WTC11 (cell line): ENCODE results near the gene PCSK2. TPM values are rescaled to one million over a fixed set of nuclear protein-coding genes. Genes with fewer than 3 reads are reported as not detected.

ENCODE experiments used
- ATAC-seq: fragments of 200-7000 bp; cut with Tn5 transposase; 2 replicates; pipeline ENCODE4 v1.10.0; 2021; ENCODE audit warnings: mild to moderate bottlenecking, moderate library complexity
- CTCF ChIA-PET: fragments of 300-600 bp; sonication (Branson Sonifier 250); formaldehyde crosslinking; loops from one replicate; lab custom pipeline; 2021; ENCODE audit warnings: antibody characterized with exemption; lab: Charles Lee
- POLR2A ChIA-PET: fragments of 350-600 bp; sonication (Branson Sonifier 250); formaldehyde crosslinking; loops from one replicate; lab custom pipeline; 2021; ENCODE audit warnings: antibody characterized with exemption; lab: Charles Lee
- DNase-seq: peaks from one replicate; pipeline ENCODE4 v3.0.0; 2021; ENCODE audit warnings: low spot score
- H3K27ac Mint-ChIP-seq: 2 replicates; pipeline ENCODE4 v1.8.0; 2021; ENCODE audit warnings: mixed read lengths
- H3K27me3 Mint-ChIP-seq: 2 replicates; pipeline ENCODE4 v1.8.0; 2021; ENCODE audit warnings: low read depth, mild to moderate bottlenecking, moderate library complexity, mixed read lengths
- H3K36me3 Mint-ChIP-seq: 2 replicates; pipeline ENCODE4 v1.8.0; 2021; ENCODE audit warnings: mixed read lengths
- H3K4me1 Mint-ChIP-seq: 2 replicates; pipeline ENCODE4 v1.8.0; 2022; ENCODE audit warnings: mixed read lengths
- H3K4me3 Mint-ChIP-seq: 2 replicates; pipeline ENCODE4 v1.8.0; 2021; ENCODE audit warnings: mild to moderate bottlenecking, moderate library complexity, mixed read lengths
- H3K9me3 Mint-ChIP-seq: 2 replicates; pipeline ENCODE4 v1.8.0; 2021; ENCODE audit warnings: mixed read lengths
- CBFB ChIP-seq: sonication (generic); formaldehyde crosslinking; IDR thresholded peaks from 2 replicates; pipeline ENCODE4 v1.8.1; 2022; ENCODE audit warnings: mild to moderate bottlenecking, low read depth, missing genetic modification reagents
- E2F5 ChIP-seq: sonication (generic); formaldehyde crosslinking; IDR thresholded peaks from 2 replicates; pipeline ENCODE4 v1.8.1; 2022; ENCODE audit warnings: mild to moderate bottlenecking, moderate library complexity, missing genetic modification reagents
- IRF2 ChIP-seq: sonication (generic); formaldehyde crosslinking; IDR thresholded peaks from 2 replicates; pipeline ENCODE4 v1.8.0; 2022; ENCODE audit warnings: low read depth, missing genetic modification reagents, borderline replicate concordance
- MLX ChIP-seq: sonication (generic); formaldehyde crosslinking; IDR thresholded peaks from 2 replicates; pipeline ENCODE4 v1.8.1; 2023; ENCODE audit warnings: mild to moderate bottlenecking, missing genetic modification reagents, moderate library complexity
- NR3C1 ChIP-seq: sonication (generic); formaldehyde crosslinking; conservative IDR thresholded peaks from 2 replicates; pipeline ENCODE4 v1.8.1; 2023; ENCODE audit warnings: low read depth, mild to moderate bottlenecking, missing genetic modification reagents
- TCF7 ChIP-seq: sonication (generic); formaldehyde crosslinking; IDR thresholded peaks from 2 replicates; pipeline ENCODE4 v1.8.0; 2022; ENCODE audit warnings: mild to moderate bottlenecking, low read depth, missing genetic modification reagents, moderate library complexity
- TP53 ChIP-seq: sonication (generic); formaldehyde crosslinking; IDR thresholded peaks from 2 replicates; pipeline ENCODE4 v1.8.1; 2023; ENCODE audit warnings: mild to moderate bottlenecking, missing genetic modification reagents
- ZNF317 ChIP-seq: sonication (generic); formaldehyde crosslinking; IDR thresholded peaks from 2 replicates; pipeline ENCODE4 v1.8.1; 2023; ENCODE audit warnings: low read depth, mild to moderate bottlenecking, moderate library complexity, missing genetic modification reagents, borderline replicate concordance
- total RNA-seq: library from RNA; stranded (reverse); gene quantifications from 3 replicates; pipeline ENCODE4 v1.2.3, GENCODE V29; 2021
- TF ChIP-seq, protein P1 (sequence below): sonication (generic); formaldehyde crosslinking; IDR thresholded peaks from 2 replicates; pipeline ENCODE4 v1.8.1; 2022; ENCODE audit warnings: low read depth, missing genetic modification reagents, borderline replicate concordance
- TF ChIP-seq, protein P2 (sequence below): fragments of 200-600 bp; IDR thresholded peaks from 2 replicates; pipeline ENCODE4 v1.8.0; 2022; ENCODE audit warnings: antibody characterized with exemption
- TF ChIP-seq, protein P3 (sequence below): sonication (generic); formaldehyde crosslinking; IDR thresholded peaks from 2 replicates; pipeline ENCODE4 v1.8.1; 2023; ENCODE audit warnings: mild to moderate bottlenecking, missing genetic modification reagents, borderline replicate concordance
- TF ChIP-seq, protein P4 (sequence below): sonication (generic); formaldehyde crosslinking; conservative IDR thresholded peaks from 2 replicates; pipeline ENCODE4 v1.8.1; 2022; ENCODE audit warnings: mild to moderate bottlenecking, missing genetic modification reagents
- TF ChIP-seq, protein P5 (sequence below): sonication (generic); formaldehyde crosslinking; IDR thresholded peaks from 2 replicates; pipeline ENCODE4 v1.8.0; 2022; ENCODE audit warnings: mild to moderate bottlenecking, missing genetic modification reagents

Gene PCSK2
- total RNA-seq, 1 experiment from 2014 or later: 0.74 TPM

DNA sequence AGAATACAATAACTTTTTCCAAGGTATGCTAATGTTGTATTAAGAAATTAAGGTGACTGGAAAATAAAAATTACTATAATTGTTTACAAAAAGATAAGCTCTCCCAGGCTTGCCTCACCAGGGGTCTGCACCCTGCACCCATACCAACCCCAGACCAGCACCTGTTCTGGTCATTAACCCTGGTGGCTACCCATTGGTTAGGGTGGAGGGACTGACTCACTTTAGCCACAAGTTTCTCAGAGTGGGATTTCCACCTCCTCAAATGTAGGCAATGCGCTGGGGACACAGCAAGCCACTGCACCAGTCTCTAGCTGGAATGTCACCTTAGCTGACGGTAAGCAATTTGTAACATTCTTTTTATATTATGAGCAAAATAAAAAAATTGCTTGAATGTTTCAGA, 221.2 kb downstream of the PCSK2 start:
- DNase-seq (no peak), ATAC-seq (no peak)
- no peaks in the 10 kb centered on the region for H3K4me1 Mint-ChIP-seq
- no peak overlapping the region for H3K4me3 Mint-ChIP-seq
- no peaks in the 10 kb centered on the region for H3K27me3 Mint-ChIP-seq
- CTCF ChIA-PET: interaction anchor here (2.4 kb wide), 1 partner anchor 16 kb away, joined by 10 read pairs; no protein-coding TSS in a partner anchor
- H3K9me3 Mint-ChIP-seq: 0 out of 2 replicates have a peak, but pooled peaks cover 6% of the 10 kb centered on the region
- no peak overlapping the region for H3K27ac Mint-ChIP-seq
- H3K36me3 Mint-ChIP-seq: no peaks in the 10 kb centered on the region
- no peak for TF ChIP-seq MLX
- no peak for TF ChIP-seq TCF7 (CRISPR knock-in tag)
- TF ChIP-seq, protein P1, sequence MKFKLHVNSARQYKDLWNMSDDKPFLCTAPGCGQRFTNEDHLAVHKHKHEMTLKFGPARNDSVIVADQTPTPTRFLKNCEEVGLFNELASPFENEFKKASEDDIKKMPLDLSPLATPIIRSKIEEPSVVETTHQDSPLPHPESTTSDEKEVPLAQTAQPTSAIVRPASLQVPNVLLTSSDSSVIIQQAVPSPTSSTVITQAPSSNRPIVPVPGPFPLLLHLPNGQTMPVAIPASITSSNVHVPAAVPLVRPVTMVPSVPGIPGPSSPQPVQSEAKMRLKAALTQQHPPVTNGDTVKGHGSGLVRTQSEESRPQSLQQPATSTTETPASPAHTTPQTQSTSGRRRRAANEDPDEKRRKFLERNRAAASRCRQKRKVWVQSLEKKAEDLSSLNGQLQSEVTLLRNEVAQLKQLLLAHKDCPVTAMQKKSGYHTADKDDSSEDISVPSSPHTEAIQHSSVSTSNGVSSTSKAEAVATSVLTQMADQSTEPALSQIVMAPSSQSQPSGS: no peak
- TF ChIP-seq E2F5 (CRISPR knock-in tag): no peak
- TF ChIP-seq, protein P2, sequence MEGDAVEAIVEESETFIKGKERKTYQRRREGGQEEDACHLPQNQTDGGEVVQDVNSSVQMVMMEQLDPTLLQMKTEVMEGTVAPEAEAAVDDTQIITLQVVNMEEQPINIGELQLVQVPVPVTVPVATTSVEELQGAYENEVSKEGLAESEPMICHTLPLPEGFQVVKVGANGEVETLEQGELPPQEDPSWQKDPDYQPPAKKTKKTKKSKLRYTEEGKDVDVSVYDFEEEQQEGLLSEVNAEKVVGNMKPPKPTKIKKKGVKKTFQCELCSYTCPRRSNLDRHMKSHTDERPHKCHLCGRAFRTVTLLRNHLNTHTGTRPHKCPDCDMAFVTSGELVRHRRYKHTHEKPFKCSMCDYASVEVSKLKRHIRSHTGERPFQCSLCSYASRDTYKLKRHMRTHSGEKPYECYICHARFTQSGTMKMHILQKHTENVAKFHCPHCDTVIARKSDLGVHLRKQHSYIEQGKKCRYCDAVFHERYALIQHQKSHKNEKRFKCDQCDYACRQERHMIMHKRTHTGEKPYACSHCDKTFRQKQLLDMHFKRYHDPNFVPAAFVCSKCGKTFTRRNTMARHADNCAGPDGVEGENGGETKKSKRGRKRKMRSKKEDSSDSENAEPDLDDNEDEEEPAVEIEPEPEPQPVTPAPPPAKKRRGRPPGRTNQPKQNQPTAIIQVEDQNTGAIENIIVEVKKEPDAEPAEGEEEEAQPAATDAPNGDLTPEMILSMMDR: no peak
- TF ChIP-seq, protein P3, sequence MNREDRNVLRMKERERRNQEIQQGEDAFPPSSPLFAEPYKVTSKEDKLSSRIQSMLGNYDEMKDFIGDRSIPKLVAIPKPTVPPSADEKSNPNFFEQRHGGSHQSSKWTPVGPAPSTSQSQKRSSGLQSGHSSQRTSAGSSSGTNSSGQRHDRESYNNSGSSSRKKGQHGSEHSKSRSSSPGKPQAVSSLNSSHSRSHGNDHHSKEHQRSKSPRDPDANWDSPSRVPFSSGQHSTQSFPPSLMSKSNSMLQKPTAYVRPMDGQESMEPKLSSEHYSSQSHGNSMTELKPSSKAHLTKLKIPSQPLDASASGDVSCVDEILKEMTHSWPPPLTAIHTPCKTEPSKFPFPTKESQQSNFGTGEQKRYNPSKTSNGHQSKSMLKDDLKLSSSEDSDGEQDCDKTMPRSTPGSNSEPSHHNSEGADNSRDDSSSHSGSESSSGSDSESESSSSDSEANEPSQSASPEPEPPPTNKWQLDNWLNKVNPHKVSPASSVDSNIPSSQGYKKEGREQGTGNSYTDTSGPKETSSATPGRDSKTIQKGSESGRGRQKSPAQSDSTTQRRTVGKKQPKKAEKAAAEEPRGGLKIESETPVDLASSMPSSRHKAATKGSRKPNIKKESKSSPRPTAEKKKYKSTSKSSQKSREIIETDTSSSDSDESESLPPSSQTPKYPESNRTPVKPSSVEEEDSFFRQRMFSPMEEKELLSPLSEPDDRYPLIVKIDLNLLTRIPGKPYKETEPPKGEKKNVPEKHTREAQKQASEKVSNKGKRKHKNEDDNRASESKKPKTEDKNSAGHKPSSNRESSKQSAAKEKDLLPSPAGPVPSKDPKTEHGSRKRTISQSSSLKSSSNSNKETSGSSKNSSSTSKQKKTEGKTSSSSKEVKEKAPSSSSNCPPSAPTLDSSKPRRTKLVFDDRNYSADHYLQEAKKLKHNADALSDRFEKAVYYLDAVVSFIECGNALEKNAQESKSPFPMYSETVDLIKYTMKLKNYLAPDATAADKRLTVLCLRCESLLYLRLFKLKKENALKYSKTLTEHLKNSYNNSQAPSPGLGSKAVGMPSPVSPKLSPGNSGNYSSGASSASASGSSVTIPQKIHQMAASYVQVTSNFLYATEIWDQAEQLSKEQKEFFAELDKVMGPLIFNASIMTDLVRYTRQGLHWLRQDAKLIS (CRISPR knock-in tag): no peak
- TF ChIP-seq IRF2 (CRISPR knock-in tag): no peak
- TF ChIP-seq ZNF317: no peak
- TF ChIP-seq, protein P4, sequence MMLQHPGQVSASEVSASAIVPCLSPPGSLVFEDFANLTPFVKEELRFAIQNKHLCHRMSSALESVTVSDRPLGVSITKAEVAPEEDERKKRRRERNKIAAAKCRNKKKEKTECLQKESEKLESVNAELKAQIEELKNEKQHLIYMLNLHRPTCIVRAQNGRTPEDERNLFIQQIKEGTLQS (CRISPR knock-in tag): no peak
- TF ChIP-seq, protein P5, sequence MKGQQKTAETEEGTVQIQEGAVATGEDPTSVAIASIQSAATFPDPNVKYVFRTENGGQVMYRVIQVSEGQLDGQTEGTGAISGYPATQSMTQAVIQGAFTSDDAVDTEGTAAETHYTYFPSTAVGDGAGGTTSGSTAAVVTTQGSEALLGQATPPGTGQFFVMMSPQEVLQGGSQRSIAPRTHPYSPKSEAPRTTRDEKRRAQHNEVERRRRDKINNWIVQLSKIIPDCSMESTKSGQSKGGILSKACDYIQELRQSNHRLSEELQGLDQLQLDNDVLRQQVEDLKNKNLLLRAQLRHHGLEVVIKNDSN: no peak
- TF ChIP-seq NR3C1 (CRISPR knock-in tag): no peak
- no peak for TF ChIP-seq CBFB
- TF ChIP-seq, all 79 proteins: peak for 0
- POLR2A ChIA-PET: no interaction called here

DNA sequence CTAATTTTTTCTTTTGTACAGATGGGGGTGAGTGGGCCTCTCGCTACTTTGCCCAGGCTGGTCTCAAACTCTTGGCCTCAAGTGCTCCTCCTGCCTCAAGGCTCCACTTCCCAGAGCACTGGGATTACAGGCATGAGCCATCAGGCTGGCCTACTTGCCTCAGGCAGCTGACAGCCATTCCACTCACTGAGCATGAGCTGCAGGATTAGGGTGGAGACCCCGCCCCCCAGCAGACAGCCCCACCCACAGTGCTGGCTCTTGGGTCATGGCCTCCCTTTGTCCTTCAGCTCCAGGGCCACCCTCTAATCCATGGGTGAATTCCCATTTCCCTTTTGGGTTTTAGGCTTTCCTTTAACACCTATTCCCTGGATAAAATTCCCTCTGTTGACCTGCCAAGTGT, 222.2 kb downstream of the PCSK2 start:
- Mint-ChIP-seq H3K27ac (no peak overlapping the region), H3K9me3 (0 out of 2 replicates have a peak, but pooled peaks cover 6% of the 10 kb centered on the region), H3K27me3 (no peaks in the 10 kb centered on the region), H3K4me3 (no peak overlapping the region)
- POLR2A ChIA-PET: no interaction called here
- CTCF ChIA-PET: interaction anchor here (1.0 to 2.4 kb wide), 2 partner anchors 17 to 19 kb away, joined by 3 to 10 read pairs; no protein-coding TSS in a partner anchor
- TF ChIP-seq TP53 (CRISPR knock-in tag): no peak
- TF ChIP-seq, all 79 proteins: peak for 0
- DNase-seq (no peak), ATAC-seq (peak; percentile 79)
- Mint-ChIP-seq H3K4me1 (no peaks in the 10 kb centered on the region), H3K36me3 (no peaks in the 10 kb centered on the region)
